GM19438 (cell line): ENCODE data around the gene RDH8.
"Not testable (repeated sequence)": the region's sequence is repeated elsewhere in the genome, so short reads cannot be mapped to it uniquely, and the experiment has no call there.

Experiments used
- ATAC-seq: cut with Tn5 transposase; IDR thresholded peaks from one replicate; pipeline ENCODE4 v1.9.1; 2021; ENCODE audit warnings: low read depth; ENCODE audit not compliant: unreplicated experiment

Gene RDH8

GRCh38 chr19:10005632-10006334 lies 7.5 kb upstream of the RDH8 start:
- no peak for ATAC-seq

- no peak for ATAC-seq
Measured at GRCh38 chr19:10006335-10006708, 7.0 kb upstream of the RDH8 start.

- no peak for ATAC-seq
Measured at GRCh38 chr19:10006752-10007323, 6.4 kb upstream of the RDH8 start.

GRCh38 chr19:10007371-10008183 lies 5.7 kb upstream of the RDH8 start:
- no peak for ATAC-seq

GRCh38 chr19:10008184-10008765 lies 5.0 kb upstream of the RDH8 start:
- ATAC-seq: no peak

- ATAC-seq: no peak
Measured at GRCh38 chr19:10009714-10010224, 3.5 kb upstream of the RDH8 start.

- no peak for ATAC-seq
Measured at GRCh38 chr19:10010247-10010691, 3.0 kb upstream of the RDH8 start, which contains the start of gene COL5A3. TSS of gene COL5A3 (minus strand) at chr19:10010504. CDS start at chr19:10010385, 119 bp downstream.

- no peak for ATAC-seq
Measured at GRCh38 chr19:10010939-10011338, 2.3 kb upstream of the RDH8 start.

GRCh38 chr19:10011974-10012373 lies 1.3 kb upstream of the RDH8 start:
- no peak for ATAC-seq

- ATAC-seq: no peak
Measured at GRCh38 chr19:10013834-10014618, 743 bp downstream of the RDH8 start.

- ATAC-seq: no peak
Measured at GRCh38 chr19:10018263-10018662, 5.0 kb downstream of the RDH8 start.

GRCh38 chr19:10018786-10019185 lies 5.5 kb downstream of the RDH8 start:
- ATAC-seq: no peak

- no peak for ATAC-seq
Measured at GRCh38 chr19:10019246-10019645, 6.0 kb downstream of the RDH8 start.

- ATAC-seq: no peak
Measured at GRCh38 chr19:10020851-10021250, 7.6 kb downstream of the RDH8 start.

- no peak for ATAC-seq
Measured at GRCh38 chr19:10021446-10021845, 8.2 kb downstream of the RDH8 start.

- no peak for ATAC-seq
Measured at GRCh38 chr19:10021863-10022262, 8.6 kb downstream of the RDH8 start.

GRCh38 chr19:10023096-10023495 lies 9.8 kb downstream of the RDH8 start:
- not testable (repeated sequence) for ATAC-seq

GRCh38 chr19:10026744-10027143 lies 13.5 kb downstream of the RDH8 start:
- no peak for ATAC-seq

- no peak for ATAC-seq
Measured at GRCh38 chr19:10027158-10027997, 14.1 kb downstream of the RDH8 start.
